ENCODE results near the gene MARCHF10. TPM values are rescaled to one million over a fixed set of nuclear protein-coding genes. Genes with fewer than 3 reads are reported as not detected.

The MARCHF10 gene
- total and polyA plus RNA-seq, 2 of the 13 experiments (the other 11 are each of a cell fraction or from before 2014, with no cell fraction given) = not detected

DNA sequence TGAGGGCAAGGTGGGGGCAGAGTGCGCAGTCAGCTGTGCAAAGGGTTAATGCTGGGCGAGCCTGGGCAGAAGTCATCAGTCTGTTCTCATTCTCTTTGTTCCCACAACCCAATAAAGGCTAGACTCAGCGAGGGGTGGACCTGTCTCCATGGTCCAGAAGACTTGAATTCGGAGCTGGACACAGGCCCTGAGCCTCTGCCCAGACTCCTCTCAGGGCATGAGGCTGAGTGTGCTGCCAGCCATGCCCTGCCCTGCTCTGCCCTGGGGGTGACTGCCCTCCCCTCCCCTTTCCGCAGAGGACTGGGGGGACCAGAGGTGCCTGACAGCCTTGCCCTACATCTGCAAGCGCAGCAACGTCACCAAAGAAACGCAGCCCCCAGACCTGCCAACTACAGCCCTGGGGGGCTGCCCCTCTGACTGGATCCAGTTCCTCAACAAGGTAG is 126.2 kb downstream of the MARCHF10 start (continued):
- TF ChIP-seq, protein P1, sequence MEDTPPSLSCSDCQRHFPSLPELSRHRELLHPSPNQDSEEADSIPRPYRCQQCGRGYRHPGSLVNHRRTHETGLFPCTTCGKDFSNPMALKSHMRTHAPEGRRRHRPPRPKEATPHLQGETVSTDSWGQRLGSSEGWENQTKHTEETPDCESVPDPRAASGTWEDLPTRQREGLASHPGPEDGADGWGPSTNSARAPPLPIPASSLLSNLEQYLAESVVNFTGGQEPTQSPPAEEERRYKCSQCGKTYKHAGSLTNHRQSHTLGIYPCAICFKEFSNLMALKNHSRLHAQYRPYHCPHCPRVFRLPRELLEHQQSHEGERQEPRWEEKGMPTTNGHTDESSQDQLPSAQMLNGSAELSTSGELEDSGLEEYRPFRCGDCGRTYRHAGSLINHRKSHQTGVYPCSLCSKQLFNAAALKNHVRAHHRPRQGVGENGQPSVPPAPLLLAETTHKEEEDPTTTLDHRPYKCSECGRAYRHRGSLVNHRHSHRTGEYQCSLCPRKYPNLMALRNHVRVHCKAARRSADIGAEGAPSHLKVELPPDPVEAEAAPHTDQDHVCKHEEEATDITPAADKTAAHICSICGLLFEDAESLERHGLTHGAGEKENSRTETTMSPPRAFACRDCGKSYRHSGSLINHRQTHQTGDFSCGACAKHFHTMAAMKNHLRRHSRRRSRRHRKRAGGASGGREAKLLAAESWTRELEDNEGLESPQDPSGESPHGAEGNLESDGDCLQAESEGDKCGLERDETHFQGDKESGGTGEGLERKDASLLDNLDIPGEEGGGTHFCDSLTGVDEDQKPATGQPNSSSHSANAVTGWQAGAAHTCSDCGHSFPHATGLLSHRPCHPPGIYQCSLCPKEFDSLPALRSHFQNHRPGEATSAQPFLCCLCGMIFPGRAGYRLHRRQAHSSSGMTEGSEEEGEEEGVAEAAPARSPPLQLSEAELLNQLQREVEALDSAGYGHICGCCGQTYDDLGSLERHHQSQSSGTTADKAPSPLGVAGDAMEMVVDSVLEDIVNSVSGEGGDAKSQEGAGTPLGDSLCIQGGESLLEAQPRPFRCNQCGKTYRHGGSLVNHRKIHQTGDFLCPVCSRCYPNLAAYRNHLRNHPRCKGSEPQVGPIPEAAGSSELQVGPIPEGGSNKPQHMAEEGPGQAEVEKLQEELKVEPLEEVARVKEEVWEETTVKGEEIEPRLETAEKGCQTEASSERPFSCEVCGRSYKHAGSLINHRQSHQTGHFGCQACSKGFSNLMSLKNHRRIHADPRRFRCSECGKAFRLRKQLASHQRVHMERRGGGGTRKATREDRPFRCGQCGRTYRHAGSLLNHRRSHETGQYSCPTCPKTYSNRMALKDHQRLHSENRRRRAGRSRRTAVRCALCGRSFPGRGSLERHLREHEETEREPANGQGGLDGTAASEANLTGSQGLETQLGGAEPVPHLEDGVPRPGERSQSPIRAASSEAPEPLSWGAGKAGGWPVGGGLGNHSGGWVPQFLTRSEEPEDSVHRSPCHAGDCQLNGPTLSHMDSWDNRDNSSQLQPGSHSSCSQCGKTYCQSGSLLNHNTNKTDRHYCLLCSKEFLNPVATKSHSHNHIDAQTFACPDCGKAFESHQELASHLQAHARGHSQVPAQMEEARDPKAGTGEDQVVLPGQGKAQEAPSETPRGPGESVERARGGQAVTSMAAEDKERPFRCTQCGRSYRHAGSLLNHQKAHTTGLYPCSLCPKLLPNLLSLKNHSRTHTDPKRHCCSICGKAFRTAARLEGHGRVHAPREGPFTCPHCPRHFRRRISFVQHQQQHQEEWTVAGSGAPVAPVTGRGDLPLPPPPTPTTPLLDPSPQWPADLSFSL (CRISPR knock-in tag; IDR thresholded peaks at IDR 0.05) = no peak

DNA sequence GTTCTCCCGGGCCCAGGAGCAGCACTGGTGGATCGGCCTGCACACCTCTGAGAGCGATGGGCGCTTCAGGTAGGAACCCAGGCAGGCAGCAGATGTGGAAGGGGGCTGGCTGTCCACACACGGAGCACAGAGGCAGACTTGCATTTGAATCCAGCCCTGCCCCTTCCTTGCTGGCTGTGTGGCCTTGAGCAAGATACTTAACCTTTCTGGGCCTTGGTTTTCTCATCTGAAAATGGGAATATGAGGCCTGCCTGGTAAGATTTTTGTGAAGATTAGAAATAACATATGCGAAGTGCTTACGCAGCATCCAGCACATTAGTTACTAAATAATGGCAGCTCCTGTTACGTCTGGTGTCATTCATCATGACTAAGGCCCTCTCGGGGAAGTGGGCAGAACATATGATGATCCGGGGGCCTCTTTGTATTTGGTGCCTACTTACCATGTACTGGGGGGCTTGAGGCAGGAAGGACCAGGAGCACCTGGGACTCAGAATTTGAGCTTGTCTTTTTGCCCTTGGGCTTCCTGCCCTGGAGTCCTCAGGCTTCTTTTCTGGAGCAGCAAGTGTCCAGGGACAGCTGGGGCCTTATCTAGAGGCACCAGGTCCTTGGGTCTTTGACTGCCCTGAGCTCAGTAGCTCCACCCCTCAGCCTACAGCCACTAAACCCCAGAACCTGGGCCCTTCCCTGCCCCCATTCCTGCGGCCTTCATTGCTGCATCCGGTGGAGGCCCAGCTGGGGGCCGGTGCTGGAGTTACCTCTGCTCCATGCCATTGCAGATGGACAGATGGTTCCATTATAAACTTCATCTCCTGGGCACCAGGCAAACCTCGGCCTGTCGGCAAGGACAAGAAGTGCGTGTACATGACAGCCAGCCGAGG is 126.8 kb downstream of the MARCHF10 start:
- no peaks in the 10 kb centered on the region for H3K4me1 ChIP-seq (ENCODE audit: insufficient read depth, low read length)
- TF ChIP-seq ZNF768 (CRISPR knock-in tag; IDR thresholded peaks at IDR 0.05) (peak; percentile 62), ZBTB8A (CRISPR knock-in tag; IDR thresholded peaks at IDR 0.05; ENCODE audit: borderline replicate concordance, low read depth) (no peak)
- POLR2A ChIA-PET = no interaction called here
- no peak for DNase-seq (ENCODE audit: low spot score)
- H3K27me3 ChIP-seq (ENCODE audit: control insufficient read depth in 1 of 2, insufficient read depth in 2 of 2, low read length in 2 of 2) = peaks cover 0 to 19% of the 10 kb centered on the region in 2 experiments; a peak in 2 of 5 replicates
- no peaks in the 10 kb centered on the region for H3K36me3 ChIP-seq (replicated peaks in 1 of 2; ENCODE audit: control insufficient read depth in 1 of 2, insufficient read depth in 2 of 2, low read length in 2 of 2)
- no peak overlapping the region for H2AFZ ChIP-seq (ENCODE audit: low read length)
- no peak for ATAC-seq
- H3K4me3 ChIP-seq (replicated peaks in 1 of 3; ENCODE audit: insufficient read depth in 1 of 3, low read depth in 2 of 3, low read length in 3 of 3) = no peak overlapping the region
- H3K9me3 ChIP-seq (ENCODE audit: low read length) = no peaks in the 10 kb centered on the region
- no peaks in the 10 kb centered on the region for H3K79me2 ChIP-seq (ENCODE audit: insufficient read depth, low read length)
- FAIRE-seq = no peak
- no TSS peak for BruUV-seq (replicated peaks)
- 50% methylated on average over 14 of the region's 17 CpGs for WGBS (ENCODE audit: low lambda C conversion rate)
- H3K27ac ChIP-seq (ENCODE audit: extremely low read length, insufficient read depth, low read length) = no peak overlapping the region
- no peaks in the 10 kb centered on the region for H4K20me1 ChIP-seq (ENCODE audit: insufficient read depth, low read length)
- H3K4me2 ChIP-seq (ENCODE audit: low read depth, low read length) = no peak overlapping the region
- intact Hi-C loops (cut with micrococcal nuclease; ENCODE audit: unreplicated experiment) (no loop called here), in situ Hi-C loops (cut with HindIII; ENCODE audit: extremely low pct_ligation_motif_present, low pct_unique_long_range_greater_than_20kb) (no loop called here)
- CTCF ChIA-PET (ENCODE audit: low intra/inter-chr PET ratio, low total read pairs) = no interaction called here
- no peak overlapping the region for H3K9ac ChIP-seq (ENCODE audit: insufficient read depth, low read depth, low read length)
